GM12878 (cell line): ENCODE measurements around the gene PARP8. TPM values are rescaled to one million over a fixed set of nuclear protein-coding genes. Genes with fewer than 3 reads are reported as not detected.
"Not testable (repeated sequence)": the region's sequence is repeated elsewhere in the genome, so short reads cannot be mapped to it uniquely, and the experiment has no call there.

Source experiments
- ATAC-seq: fragments of 200-7000 bp; cut with Tn5 transposase; 3 replicates; pipeline ENCODE4 v1.9.1; 2020; ENCODE audit warnings: mild to moderate bottlenecking, moderate library complexity
- BruUV-seq: library from RNA; stranded (reverse); fragments of 400-500 nt; replicated peaks from 2 replicates; lab custom pipeline; 2021; lab: Mats Ljungman, UMichigan
- CTCF ChIA-PET: fragments of 300-600 bp; sonication (Branson Sonifier 250); formaldehyde crosslinking; extraction: SDS; loops from one replicate; lab custom pipeline; 2021; ENCODE audit warnings: inconsistent platforms; lab: Yijun Ruan, JAX
- POLR2A ChIA-PET: fragments of 350-600 bp; formaldehyde crosslinking; extraction: SDS; loops from one replicate; lab custom pipeline; 2021; ENCODE audit warnings: inconsistent platforms; lab: Charles Lee
- RAD21 ChIA-PET: fragments of 300-600 bp; sonication (Branson Sonifier 250); formaldehyde crosslinking; loops from one replicate; lab custom pipeline; 2023; ENCODE audit warnings: antibody characterized with exemption; ENCODE audit not compliant: unreplicated experiment; lab: Charles Lee
- SMC1A ChIA-PET: fragments of 300-600 bp; sonication (Branson Sonifier 250); formaldehyde crosslinking; loops from one replicate; lab custom pipeline; 2023; ENCODE audit not compliant: unreplicated experiment, uncharacterized antibody; lab: Charles Lee
- DNase-seq: peaks from one replicate; pipeline ENCODE4 v3.0.0-alpha.2; 2011; ENCODE audit warnings: low read depth, low spot score
- FAIRE-seq: peaks from 3 replicates; lab custom pipeline; 2011; peaks lifted over from hg19 to GRCh38; lab: Jason Lieb, UNC
- H2AFZ ChIP-seq: 2 replicates; pipeline ENCODE4 v1.6.0; 2011; ENCODE audit warnings: low read depth, low read length, control low read depth; ENCODE audit not compliant: control insufficient read depth
- H3K27ac ChIP-seq: 2 replicates; pipeline ENCODE4 v1.5.1; 2011; ENCODE audit warnings: control low read depth; ENCODE audit not compliant: control insufficient read depth, insufficient read depth
- H3K27me3 ChIP-seq, 2 experiments: replicated peaks in 1 of 2; 2 replicates each; pipeline versions ENCODE4 v1.6.0 to v1.6.1; 2011; ENCODE audit warnings: low read length in 1 of 2; ENCODE audit not compliant: control insufficient read depth in 2 of 2, insufficient read depth in 2 of 2
- H3K36me3 ChIP-seq, 2 experiments: 2 replicates each; pipeline ENCODE4 v1.5.1; 2011; ENCODE audit warnings: low read length in 1 of 2; ENCODE audit not compliant: control insufficient read depth in 2 of 2, insufficient read depth in 2 of 2
- H3K4me1 ChIP-seq: 2 replicates; pipeline ENCODE4 v1.6.1; 2011; ENCODE audit warnings: mild to moderate bottlenecking, low read length, moderate library complexity, mixed read lengths; ENCODE audit not compliant: control insufficient read depth, insufficient read depth
- H3K4me2 ChIP-seq: 2 replicates; pipeline ENCODE4 v1.6.0; 2011; ENCODE audit warnings: control low read depth; ENCODE audit not compliant: control insufficient read depth, insufficient read depth
- H3K4me3 ChIP-seq: fragments of 200-600 bp; sonication (generic); 2 replicates; pipeline ENCODE4 v1.5.1; 2016
- H3K79me2 ChIP-seq: 2 replicates; pipeline ENCODE4 v1.6.0; 2011; ENCODE audit warnings: low read length; ENCODE audit not compliant: control insufficient read depth, insufficient read depth
- H3K9ac ChIP-seq: 2 replicates; pipeline ENCODE4 v1.8.0; 2011; ENCODE audit warnings: low read length, control low read depth, mixed read lengths; ENCODE audit not compliant: control insufficient read depth, insufficient read depth
- H3K9me3 ChIP-seq: replicated peaks from 3 replicates; pipeline ENCODE4 v1.5.1; 2011; ENCODE audit warnings: mild to moderate bottlenecking, low read length; ENCODE audit not compliant: control insufficient read depth, insufficient read depth
- H4K20me1 ChIP-seq: 2 replicates; pipeline ENCODE4 v1.6.0; 2011; ENCODE audit not compliant: control insufficient read depth, insufficient read depth
- DPF2 ChIP-seq: fragments of 450-650 bp; IDR thresholded peaks from 2 replicates; pipeline ENCODE4 v1.6.1; 2017; ENCODE audit warnings: mild to moderate bottlenecking
- FOS ChIP-seq: IDR thresholded peaks from 3 replicates; pipeline ENCODE4 v1.6.1; 2011; ENCODE audit warnings: borderline replicate concordance; ENCODE audit not compliant: insufficient read length; ENCODE audit errors: extremely low read depth
- HSF1 ChIP-seq: fragments of 150-350 bp; IDR thresholded peaks from 2 replicates; pipeline ENCODE4 v1.6.1; 2014; ENCODE audit warnings: mild to moderate bottlenecking, low read depth, low read length
- NFXL1 ChIP-seq: fragments of 450-650 bp; IDR thresholded peaks from 2 replicates; pipeline ENCODE4 v1.6.1; 2017; ENCODE audit warnings: antibody characterized with exemption, mild to moderate bottlenecking, borderline replicate concordance
- POU2F2 ChIP-seq: IDR thresholded peaks from 3 replicates; pipeline ENCODE4 v1.6.1; 2011; ENCODE audit warnings: low read depth, mild to moderate bottlenecking, low read length, borderline replicate concordance
- WGBS: methylation state at CpG from one replicate; pipeline ENCODE4 v1.1.6; 2016; ENCODE audit warnings: low lambda C conversion rate; ENCODE audit not compliant: insufficient replicate concordance, insufficient coverage; ENCODE audit errors: missing lambda C conversion rate; 5-methylcytosine and 5-hydroxymethylcytosine counted together
- in situ Hi-C: fragments of 300-500 bp; cut with MboI; formaldehyde crosslinking; loops from 9 replicates; pipeline ENCODE4 v1.14.3; 2018; ENCODE audit warnings: mixed read lengths
- intact Hi-C: fragments of 100-400 bp; cut with micrococcal nuclease; formaldehyde crosslinking; loops from one replicate; pipeline ENCODE4 v1.14.2; 2022; ENCODE audit not compliant: unreplicated experiment
- polyA plus RNA-seq, 11 experiments: library from polyadenylated mRNA; depleted of rRNA in 4 of 11; unstranded in 6 of 11; stranded (reverse) in 5 of 11; fragments of >200 nt; fragmentation: Nextera tagmentation in 4 of 11; fragmentation: Illumina TruSeq in 1 of 11; extraction: Ambion mirVana in 4 of 11; extraction: Trizol in 1 of 11; gene quantifications; 1 replicate in 1 of 11; 2 replicates in 10 of 11; pipeline versions ENCODE4 v1.2.1 to v1.2.3, GENCODE V29; 2011 to 2016; ENCODE audit warnings: inconsistent platforms in 2 of 11, missing spikeins in 2 of 11, low read depth in 1 of 11
- total RNA-seq, 4 experiments: library from RNA; depleted of rRNA in 3 of 4; stranded (reverse); fragments of >200 nt in 3 of 4; fragmentation: Illumina TruSeq in 1 of 4; extraction: Trizol in 1 of 4; gene quantifications; 2 replicates each; pipeline versions ENCODE4 v1.2.1 to v1.2.3, GENCODE V29; 2013 to 2021

PARP8 gene
- total and polyA plus RNA-seq, 10 of the 15 experiments (the other 5 are each of a cell fraction or from before 2014, with no cell fraction given): 9.1 to 65.2 (median 20.6) TPM

DNA sequence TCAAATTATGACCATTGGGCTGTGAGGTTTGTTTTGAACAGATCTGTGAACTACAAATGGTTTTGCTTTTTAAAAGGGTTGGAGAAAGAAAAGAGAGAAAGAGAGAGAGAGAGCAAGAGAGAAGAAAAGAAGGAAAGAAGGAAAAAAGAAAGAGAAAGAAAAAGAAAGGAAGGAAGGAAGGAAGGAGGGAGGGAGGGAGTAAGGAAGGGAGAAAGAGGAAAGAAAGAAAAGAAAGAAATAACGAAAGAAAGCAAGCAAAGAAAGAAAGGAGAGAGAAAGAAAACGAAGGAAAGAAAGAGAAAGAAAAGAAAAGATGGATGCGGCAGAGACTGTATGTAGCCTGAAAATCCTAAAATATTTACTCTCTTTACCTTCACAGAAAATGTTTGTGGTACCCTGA is 104.0 kb downstream of the PARP8 start:
- POLR2A ChIA-PET: no interaction called here
- DNase-seq: no peak
- no peaks in the 10 kb centered on the region for H3K79me2 ChIP-seq
- H3K4me2 ChIP-seq: no peak overlapping the region
- SMC1A ChIA-PET: no interaction called here
- H2AFZ ChIP-seq: no peak overlapping the region
- 86% methylated on average over 3 of the region's 3 CpGs for WGBS
- H3K4me3 ChIP-seq: no peak overlapping the region
- no peak for ATAC-seq
- CTCF ChIA-PET: no interaction called here
- no peak overlapping the region for H3K27ac ChIP-seq
- H3K36me3 ChIP-seq: peaks cover 0 to 5% of the 10 kb centered on the region in 2 experiments; a peak in 1 of 4 replicates
- BruUV-seq: no TSS peak
- no peak for TF ChIP-seq HSF1
- TF ChIP-seq NFXL1: no peak
- TF ChIP-seq DPF2: no peak
- TF ChIP-seq POU2F2: no peak
- no peak for TF ChIP-seq FOS
- H3K27me3 ChIP-seq: no peaks in the 10 kb centered on the region
- H3K9ac ChIP-seq: no peak overlapping the region
- H3K9me3 ChIP-seq: no peaks in the 10 kb centered on the region; the same call in 2 of the 3 replicates
- RAD21 ChIA-PET: no interaction called here
- in situ Hi-C loops (no loop called here), intact Hi-C loops (no loop called here)
- H3K4me1 ChIP-seq: no peaks in the 10 kb centered on the region
- H4K20me1 ChIP-seq: no peaks in the 10 kb centered on the region
- FAIRE-seq: no peak

DNA sequence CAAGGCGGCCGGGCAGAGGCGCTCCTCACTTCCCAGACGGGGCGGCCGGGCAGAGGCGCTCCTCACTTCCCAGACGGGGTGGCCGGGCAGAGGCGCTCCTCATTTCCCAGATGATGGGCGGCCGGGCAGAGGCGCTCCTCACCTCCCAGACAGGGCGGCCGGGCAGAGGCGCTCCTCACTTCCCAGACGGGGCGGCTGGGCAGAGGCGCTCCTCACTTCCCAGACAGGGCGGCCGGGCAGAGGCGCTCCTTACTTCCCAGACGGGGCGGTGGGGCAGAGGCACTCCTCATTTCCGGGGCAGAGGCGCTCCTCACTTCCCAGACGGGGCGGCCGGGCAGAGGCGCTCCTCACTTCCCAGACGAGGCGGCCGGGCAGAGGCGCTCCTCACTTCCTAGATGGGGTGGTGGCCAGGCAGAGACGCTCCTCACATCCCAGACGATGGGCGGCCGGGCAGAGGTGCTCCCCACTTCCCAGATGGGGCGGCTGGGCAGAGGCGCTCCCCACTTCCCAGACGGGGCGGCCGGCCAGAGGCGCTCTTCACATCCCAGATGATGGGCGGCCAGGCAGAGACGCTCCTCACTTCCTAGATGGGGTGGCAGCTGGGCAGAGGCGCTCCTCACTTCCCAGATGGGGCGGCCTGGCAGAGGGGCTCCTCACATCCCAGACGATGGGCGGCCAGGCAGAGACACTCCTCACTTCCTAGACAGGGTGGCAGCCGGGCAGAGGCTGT is 108.2 kb downstream of the PARP8 start:
- BruUV-seq, DNase-seq, POLR2A ChIA-PET, FAIRE-seq, H2AFZ ChIP-seq, H3K4me2 ChIP-seq, H3K9ac ChIP-seq, H3K36me3 ChIP-seq, RAD21 ChIA-PET, H3K79me2 ChIP-seq, in situ Hi-C loops, H4K20me1 ChIP-seq, H3K27ac ChIP-seq, SMC1A ChIA-PET, H3K4me1 ChIP-seq, ATAC-seq, CTCF ChIA-PET, intact Hi-C loops, H3K27me3 ChIP-seq, H3K4me3 ChIP-seq, H3K9me3 ChIP-seq: not testable (repeated sequence)
- WGBS: 99% methylated on average over 44 of the region's 51 CpGs
